HG03558 (cell line): ENCODE data around the gene MPP7.
"Not testable (repeated sequence)": the region's sequence is repeated elsewhere in the genome, so short reads cannot be mapped to it uniquely, and the experiment has no call there.

Experiments used
- ATAC-seq: cut with Tn5 transposase; IDR thresholded peaks from one replicate; pipeline ENCODE4 v1.9.1; 2021; ENCODE audit warnings: moderate number of reproducible peaks; ENCODE audit not compliant: unreplicated experiment; ENCODE audit errors: extremely low read depth

MPP7 gene

GRCh38 chr10:28302638-28303488 is at the start of gene MPP7:
MPP7 (minus strand) TSS chr10:28303064; CDS start chr10:28238604, 64,460 bp downstream.
- ATAC-seq = peak; percentile 100

DNA sequence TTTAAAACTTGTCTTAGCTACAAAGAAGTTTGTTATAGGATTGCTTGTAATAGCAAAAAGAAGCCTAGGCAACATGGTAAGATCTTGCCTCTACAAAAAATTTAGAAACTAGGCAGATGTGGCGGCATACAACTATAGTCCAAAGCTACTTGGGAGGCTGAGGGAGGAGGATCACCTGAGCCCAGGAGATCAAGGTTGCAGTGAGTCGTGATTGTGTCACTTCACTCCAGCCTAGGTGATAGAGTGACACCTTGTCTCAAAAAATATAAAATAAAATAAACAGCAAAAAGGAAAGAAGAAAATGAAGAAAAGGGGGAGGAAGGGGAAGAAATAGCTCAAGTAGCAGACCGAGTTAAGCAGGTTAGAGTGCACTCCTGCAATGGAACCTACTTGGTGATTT is 47.0 kb upstream of the MPP7 start:
- ATAC-seq = no peak

DNA sequence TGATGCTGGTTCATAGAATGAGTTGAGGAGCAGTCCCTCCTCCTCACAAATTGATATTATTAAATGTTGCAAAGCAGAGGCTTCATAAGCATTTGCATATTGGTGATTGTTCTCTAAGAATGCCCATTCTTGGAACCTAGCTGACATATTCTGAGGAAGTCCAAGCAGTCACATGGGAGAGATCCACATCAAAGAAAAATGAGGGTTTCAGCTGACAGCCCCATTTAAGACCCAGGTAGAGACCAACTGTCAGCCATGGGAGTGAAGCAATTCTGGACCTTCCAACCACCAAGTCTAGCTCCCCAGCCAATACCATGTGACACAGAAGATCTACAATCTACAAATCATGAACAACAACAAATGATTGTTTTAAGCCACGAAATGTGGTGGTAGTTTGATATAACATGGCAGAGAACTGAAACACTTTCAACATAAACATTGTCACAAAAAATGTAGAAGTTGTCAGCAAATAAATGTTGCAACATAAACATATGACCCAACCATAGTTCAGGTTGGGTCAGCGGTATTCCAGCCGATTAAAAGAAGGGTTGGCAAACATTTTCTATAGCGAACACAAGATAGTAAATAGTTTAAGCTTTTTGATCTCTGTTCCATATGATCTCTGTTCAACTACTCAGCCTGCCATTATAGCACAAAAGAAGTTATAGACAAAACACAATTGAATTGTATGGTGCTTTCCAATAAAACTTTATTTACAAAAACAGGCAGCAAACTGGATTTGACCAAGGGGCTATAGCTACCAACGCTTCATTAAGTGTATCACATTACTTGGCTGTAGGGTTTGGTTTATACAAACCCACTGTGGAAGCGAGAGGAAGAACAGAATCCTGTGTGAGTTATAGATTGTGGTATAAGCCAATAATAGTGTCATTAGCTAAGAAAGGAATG is 41.4 kb upstream of the MPP7 start:
- ATAC-seq = no peak

DNA sequence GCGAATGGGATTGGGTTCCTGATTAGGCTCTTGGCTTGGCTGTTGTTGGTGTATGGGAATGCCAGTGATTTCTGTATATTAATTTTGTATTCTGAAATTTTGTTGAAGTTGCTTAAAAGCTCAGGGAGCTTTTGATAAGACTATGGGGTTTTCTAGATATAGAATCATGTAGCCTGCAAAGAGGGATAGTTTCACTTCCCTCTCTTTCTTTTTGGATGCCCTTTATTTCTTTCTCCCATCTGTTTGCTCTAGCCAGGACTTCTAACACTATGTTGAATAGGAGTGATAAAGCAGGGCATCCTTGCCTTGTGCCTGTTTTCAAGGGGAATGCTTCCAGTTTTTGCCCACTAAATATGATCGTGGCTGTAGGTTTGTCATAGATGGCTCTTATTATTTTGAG is 40.4 kb upstream of the MPP7 start:
- no peak for ATAC-seq

DNA sequence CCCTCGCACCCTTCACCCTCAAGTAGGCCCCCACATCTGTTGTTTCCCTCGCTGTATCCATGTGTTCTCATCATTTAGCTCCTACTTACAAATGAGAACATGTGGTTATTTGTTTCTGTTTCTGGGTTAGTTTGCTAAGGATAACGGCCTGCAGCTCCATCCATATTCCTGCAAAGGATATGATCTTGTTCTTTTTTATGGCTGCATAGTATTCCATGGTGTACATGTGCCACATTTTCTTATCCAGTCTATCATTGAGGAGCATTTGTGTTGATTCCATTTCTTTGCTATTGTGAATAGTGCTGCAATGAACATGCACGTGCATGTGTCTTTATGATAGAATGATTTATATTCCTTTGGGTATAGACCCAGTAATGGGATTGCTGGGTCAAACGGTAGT is 38.8 kb upstream of the MPP7 start:
- ATAC-seq = not testable (repeated sequence)

DNA sequence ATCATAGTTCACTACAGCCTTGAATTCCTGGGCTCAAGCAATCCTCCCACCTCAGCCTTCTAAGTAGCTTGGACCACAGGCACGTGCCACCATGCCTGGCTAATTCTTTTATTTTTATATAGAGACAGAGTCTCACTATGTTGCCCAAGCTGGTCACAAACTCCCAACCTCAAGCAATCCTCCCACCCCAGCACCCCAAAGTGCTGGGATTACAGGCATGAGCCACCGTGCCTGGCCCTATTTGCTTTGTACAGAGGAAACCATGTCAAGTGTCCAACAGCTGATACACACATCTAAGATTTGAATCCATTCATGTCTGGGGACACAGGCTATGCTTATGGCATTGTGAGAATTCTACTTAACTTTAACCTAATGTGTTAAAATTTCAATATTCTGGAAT is 29.9 kb upstream of the MPP7 start:
- no peak for ATAC-seq

DNA sequence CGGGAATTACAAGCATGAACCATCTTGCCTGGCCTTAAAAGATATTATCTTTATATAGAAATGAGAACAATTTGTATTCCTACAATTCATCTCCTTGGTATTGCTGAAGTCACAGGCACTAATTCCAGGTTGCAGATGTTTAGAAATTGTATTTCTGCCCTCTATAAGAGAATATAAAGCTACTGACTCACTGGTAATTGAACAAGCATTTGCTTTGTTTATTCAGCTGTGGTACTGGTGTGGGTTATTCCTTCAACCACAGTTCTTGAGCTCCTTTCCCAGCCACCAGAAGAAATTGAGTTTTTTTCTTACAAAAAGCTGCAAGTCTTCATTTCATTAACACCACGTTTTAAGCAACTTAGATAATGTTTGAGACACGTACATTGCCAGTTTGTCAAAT is 29.0 kb upstream of the MPP7 start:
- ATAC-seq = no peak

- ATAC-seq = no peak
Observed at GRCh38 chr10:28331066-28331465, 28.2 kb upstream of the MPP7 start.

DNA sequence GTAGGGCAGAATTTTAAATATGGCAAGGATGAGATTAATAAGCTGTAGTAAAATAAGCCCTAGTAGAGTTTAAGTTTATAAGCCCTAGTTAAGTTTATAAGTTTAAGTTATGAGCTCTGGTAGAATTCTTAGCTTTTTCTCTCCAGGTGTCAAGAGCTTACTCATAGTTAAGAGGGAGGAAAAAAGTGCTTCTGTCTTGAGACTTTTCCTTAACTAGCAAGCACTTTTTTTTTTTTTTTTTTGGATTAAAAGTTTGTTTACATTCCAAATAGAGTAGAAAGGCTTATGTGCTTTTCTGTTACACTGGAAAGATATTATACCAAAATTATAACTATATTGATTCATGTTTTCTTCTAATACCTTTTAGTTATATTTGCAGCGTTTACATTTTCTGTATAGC is 25.5 kb upstream of the MPP7 start:
- no peak for ATAC-seq

GRCh38 chr10:28327491-28327880 is 24.6 kb upstream of the MPP7 start:
- no peak for ATAC-seq

DNA sequence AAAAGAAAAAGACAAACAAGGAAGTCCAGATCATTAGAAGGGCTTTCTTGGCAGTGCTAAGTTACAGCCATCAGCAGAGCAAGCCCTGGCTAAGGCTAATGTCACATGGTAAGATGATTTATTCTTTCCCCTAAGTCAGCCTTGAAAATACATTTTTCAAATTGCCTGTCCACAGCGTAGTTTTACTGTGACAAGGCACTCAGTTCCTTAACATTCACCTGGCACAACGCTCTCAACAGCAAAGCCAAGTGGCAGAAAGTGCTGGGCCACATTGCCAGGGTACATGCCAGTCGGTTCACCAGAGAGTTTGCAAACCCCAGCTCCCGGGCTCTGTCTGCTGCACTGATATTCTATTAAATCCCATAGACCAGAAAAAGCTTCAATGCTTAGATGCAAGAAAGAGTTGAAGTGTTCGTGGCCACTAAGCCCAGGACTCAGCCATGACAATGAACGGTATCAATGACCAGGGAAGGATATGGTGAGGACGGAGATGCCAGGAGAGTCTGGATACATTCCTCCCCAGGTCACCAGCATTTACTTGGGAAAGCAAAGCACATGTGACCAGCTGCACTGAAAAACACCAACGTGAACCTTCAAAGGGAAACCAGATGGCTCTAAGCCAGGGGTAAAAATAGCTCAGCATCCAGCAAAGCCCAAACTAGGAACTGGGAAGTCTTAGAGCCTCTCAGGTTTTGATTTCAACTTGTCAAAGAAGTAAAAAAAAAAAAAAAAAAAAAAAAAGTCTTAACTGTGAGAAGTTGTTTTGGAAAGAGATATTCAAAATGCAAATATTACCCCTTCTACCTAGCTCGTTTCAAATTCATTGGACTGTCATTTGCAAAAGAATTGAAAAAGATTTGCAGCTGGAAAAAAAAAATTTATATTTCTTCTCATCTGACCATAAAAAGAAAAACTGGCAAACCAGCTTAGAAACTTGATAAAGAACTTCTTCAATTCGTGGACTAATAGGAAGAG is 23.9 kb upstream of the MPP7 start:
- no peak for ATAC-seq

- no peak for ATAC-seq
Observed at GRCh38 chr10:28320799-28321198, 17.9 kb upstream of the MPP7 start.

- no peak for ATAC-seq
Observed at GRCh38 chr10:28320090-28320489, 17.2 kb upstream of the MPP7 start.

DNA sequence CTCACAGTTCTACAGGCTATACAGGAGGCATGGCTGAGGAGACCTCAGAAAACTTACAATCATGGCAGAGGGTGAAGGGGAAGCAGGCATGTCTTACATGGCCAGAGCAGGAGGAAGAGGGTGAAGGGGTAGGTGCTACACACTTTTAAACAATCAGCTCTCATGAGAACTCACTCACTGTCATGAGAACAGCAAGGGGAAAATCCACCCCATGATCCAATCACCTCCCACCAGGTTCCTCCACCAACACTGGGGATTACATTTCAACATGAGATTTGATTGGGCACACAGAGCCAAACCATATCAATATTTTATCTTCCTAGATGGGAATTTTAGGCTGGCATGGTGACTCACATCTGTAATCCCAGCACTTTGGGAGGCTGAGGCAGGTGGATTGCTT is 16.2 kb upstream of the MPP7 start:
- not testable (repeated sequence) for ATAC-seq

- no peak for ATAC-seq
Observed at GRCh38 chr10:28318626-28319025, 15.8 kb upstream of the MPP7 start.

- ATAC-seq = no peak
Observed at GRCh38 chr10:28317760-28318159, 14.9 kb upstream of the MPP7 start.

GRCh38 chr10:28316696-28317095 is 13.8 kb upstream of the MPP7 start:
- no peak for ATAC-seq

- ATAC-seq = no peak
Observed at GRCh38 chr10:28315140-28315539, 12.3 kb upstream of the MPP7 start.

GRCh38 chr10:28314211-28314610 is 11.3 kb upstream of the MPP7 start:
- no peak for ATAC-seq

DNA sequence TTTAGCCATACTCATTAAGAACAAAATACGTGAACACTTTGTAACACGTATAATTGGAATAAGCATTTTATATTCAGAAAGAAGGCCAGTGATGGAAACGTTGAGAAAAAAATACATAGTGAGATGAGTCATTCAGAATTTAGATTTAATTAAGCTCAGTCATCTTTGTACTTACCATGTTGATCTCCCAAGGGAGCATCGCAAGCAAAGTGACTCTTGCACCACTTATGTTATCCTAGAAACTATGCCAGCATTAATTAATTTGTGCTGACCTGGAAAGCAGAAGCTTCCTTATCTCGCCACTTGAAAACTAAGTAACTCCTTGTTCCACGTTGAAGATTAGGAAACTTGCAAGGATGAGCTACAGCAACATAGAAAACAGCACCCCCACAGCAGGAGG is 9.7 kb upstream of the MPP7 start:
- no peak for ATAC-seq
